Stomach smooth muscle (tissue), 2 donors: ENCODE results near the gene BAIAP2L1.
A peak's percentile ranks its signal among the peaks of the same experiment; 100 is the strongest.

ENCODE experiments used
- H3K27ac ChIP-seq: one replicate; pipeline ENCODE4 v1.7.0; 2013; ENCODE audit warnings: mild to moderate bottlenecking, low read length, inconsistent platforms
- H3K27me3 ChIP-seq, 2 donors: one replicate each; pipeline ENCODE4 v1.7.0; 2013; ENCODE audit warnings: low read length in 2 of 2; ENCODE audit not compliant: insufficient read depth in 2 of 2, control insufficient read depth in 1 of 2
- H3K36me3 ChIP-seq, 2 donors: one replicate each; pipeline ENCODE4 v1.7.0; 2013; ENCODE audit warnings: low read length in 2 of 2; ENCODE audit not compliant: control insufficient read depth in 2 of 2, insufficient read depth in 2 of 2
- H3K4me1 ChIP-seq: one replicate; pipeline ENCODE4 v1.7.0; 2013; ENCODE audit warnings: low read length; ENCODE audit not compliant: control insufficient read depth, insufficient read depth
- H3K4me3 ChIP-seq, 2 donors: one replicate each; pipeline ENCODE4 v1.7.0; 2013; ENCODE audit warnings: low read length in 2 of 2
- H3K9ac ChIP-seq, 2 donors: one replicate each; pipeline ENCODE4 v1.7.0; 2013; ENCODE audit warnings: low read length in 2 of 2, mild to moderate bottlenecking in 1 of 2
- H3K9me3 ChIP-seq, 2 donors: one replicate each; pipeline ENCODE4 v1.7.0; 2013; ENCODE audit warnings: low read length in 2 of 2; ENCODE audit not compliant: control insufficient read depth in 2 of 2
- donor health status: healthy.
- donor health status: Pancreatic carcinoma.

The BAIAP2L1 gene

GRCh38 chr7:98305951-98306535 lies 94.8 kb downstream of the BAIAP2L1 start:
- H3K4me1 ChIP-seq: no peaks in the 10 kb centered on the region
- no peak overlapping the region for H3K27ac ChIP-seq
- no peaks in the 10 kb centered on the region for H3K27me3 ChIP-seq
- H3K4me3 ChIP-seq: no peak overlapping the region
- H3K9ac ChIP-seq: no peak overlapping the region
- no peaks in the 10 kb centered on the region for H3K9me3 ChIP-seq
- peaks cover 4 to 6% of the 10 kb centered on the region in 2 donors for H3K36me3 ChIP-seq

- Histone ChIP-seq H3K4me3 (no peak overlapping the region), H3K27ac (no peak overlapping the region), H3K36me3 (peaks cover 4 to 6% of the 10 kb centered on the region in 2 donors), H3K27me3 (no peaks in the 10 kb centered on the region), H3K9me3 (no peaks in the 10 kb centered on the region), H3K4me1 (no peaks in the 10 kb centered on the region), H3K9ac (no peak overlapping the region)
Observed at GRCh38 chr7:98303906-98304305, 97.0 kb downstream of the BAIAP2L1 start.

GRCh38 chr7:98303176-98303865 lies 97.6 kb downstream of the BAIAP2L1 start:
- no peaks in the 10 kb centered on the region for H3K27me3 ChIP-seq
- peaks cover 3 to 6% of the 10 kb centered on the region in 2 donors for H3K36me3 ChIP-seq
- H3K27ac ChIP-seq: no peak overlapping the region
- no peak overlapping the region for H3K9ac ChIP-seq
- no peak overlapping the region for H3K4me3 ChIP-seq
- no peaks in the 10 kb centered on the region for H3K9me3 ChIP-seq
- no peaks in the 10 kb centered on the region for H3K4me1 ChIP-seq

- Histone ChIP-seq H3K27ac (no peak overlapping the region), H3K4me3 (no peak overlapping the region), H3K9ac (no peak overlapping the region), H3K36me3 (no peaks in the 10 kb centered on the region), H3K9me3 (no peaks in the 10 kb centered on the region), H3K4me1 (no peaks in the 10 kb centered on the region), H3K27me3 (no peaks in the 10 kb centered on the region)
Observed at GRCh38 chr7:98301693-98302470, 99.0 kb downstream of the BAIAP2L1 start.

- H3K9me3 ChIP-seq: peaks cover 0 to 3% of the 10 kb centered on the region in 2 donors
- no peak overlapping the region for H3K27ac ChIP-seq
- H3K9ac ChIP-seq: no peak overlapping the region
- peaks cover 0 to 2% of the 10 kb centered on the region in 2 donors for H3K36me3 ChIP-seq
- H3K4me3 ChIP-seq: no peak overlapping the region
- H3K27me3 ChIP-seq: no peaks in the 10 kb centered on the region
- no peaks in the 10 kb centered on the region for H3K4me1 ChIP-seq
Observed at GRCh38 chr7:98300595-98301372, 100.1 kb downstream of the BAIAP2L1 start.

- Histone ChIP-seq H3K4me1 (no peaks in the 10 kb centered on the region), H3K27me3 (no peaks in the 10 kb centered on the region), H3K9me3 (peaks cover 0 to 5% of the 10 kb centered on the region in 2 donors), H3K9ac (no peak overlapping the region), H3K36me3 (peaks cover 2 to 10% of the 10 kb centered on the region in 2 donors), H3K27ac (no peak overlapping the region), H3K4me3 (no peak overlapping the region)
Observed at GRCh38 chr7:98297626-98298286, 103.1 kb downstream of the BAIAP2L1 start.

GRCh38 chr7:98296833-98297232 lies 104.1 kb downstream of the BAIAP2L1 start:
- peaks cover 0 to 5% of the 10 kb centered on the region in 2 donors for H3K9me3 ChIP-seq
- peaks cover 10 to 19% of the 10 kb centered on the region in 2 donors for H3K36me3 ChIP-seq
- no peaks in the 10 kb centered on the region for H3K27me3 ChIP-seq
- no peak overlapping the region for H3K9ac ChIP-seq
- H3K27ac ChIP-seq: no peak overlapping the region
- H3K4me1 ChIP-seq: no peaks in the 10 kb centered on the region
- H3K4me3 ChIP-seq: no peak overlapping the region

- peaks cover 15 to 24% of the 10 kb centered on the region in 2 donors for H3K36me3 ChIP-seq
Observed at GRCh38 chr7:98295467-98296192, 105.3 kb downstream of the BAIAP2L1 start.

GRCh38 chr7:98294798-98295382 lies 106.0 kb downstream of the BAIAP2L1 start:
- H3K36me3 ChIP-seq: peaks cover 15 to 24% of the 10 kb centered on the region in 2 donors
- H3K27me3 ChIP-seq: no peaks in the 10 kb centered on the region
- no peaks in the 10 kb centered on the region for H3K4me1 ChIP-seq
- H3K4me3 ChIP-seq: no peak overlapping the region
- H3K9ac ChIP-seq: peak overlapping the region in 1 of 2 donors; percentile 21
- H3K27ac ChIP-seq: no peak overlapping the region
- H3K9me3 ChIP-seq: peaks cover 0 to 5% of the 10 kb centered on the region in 2 donors

More at GRCh38 chr7:98295467-98296192, 105.3 kb downstream of the BAIAP2L1 start:
- Histone ChIP-seq H3K27me3 (no peaks in the 10 kb centered on the region), H3K4me1 (no peaks in the 10 kb centered on the region), H3K9ac (no peak overlapping the region), H3K27ac (no peak overlapping the region), H3K4me3 (no peak overlapping the region), H3K9me3 (peaks cover 0 to 5% of the 10 kb centered on the region in 2 donors)
